Mucosa of rectum (tissue), 2 donors: ENCODE data around the gene TMPRSS9.
"Not testable (repeated sequence)": the region's sequence is repeated elsewhere in the genome, so short reads cannot be mapped to it uniquely, and the experiment has no call there.

Source experiments
- H3K27ac ChIP-seq, 2 donors: one replicate each; pipeline ENCODE4 v1.7.0; 2013; ENCODE audit warnings: inconsistent platforms in 2 of 2, low read depth in 2 of 2, low read length in 2 of 2
- H3K27me3 ChIP-seq, 2 donors: one replicate each; pipeline ENCODE4 v1.7.0; 2013; ENCODE audit warnings: low read length in 2 of 2; ENCODE audit not compliant: control insufficient read depth in 2 of 2, insufficient read depth in 2 of 2
- H3K36me3 ChIP-seq, 2 donors: one replicate each; pipeline ENCODE4 v1.7.0; 2013; ENCODE audit warnings: low read length in 2 of 2; ENCODE audit not compliant: control insufficient read depth in 2 of 2, insufficient read depth in 2 of 2
- H3K4me1 ChIP-seq, 2 donors: one replicate each; pipeline ENCODE4 v1.7.0; 2013; ENCODE audit warnings: low read length in 2 of 2, mild to moderate bottlenecking in 1 of 2; ENCODE audit not compliant: control insufficient read depth in 2 of 2, insufficient read depth in 2 of 2
- H3K4me3 ChIP-seq, 2 donors: one replicate each; pipeline ENCODE4 v1.7.0; 2013; ENCODE audit warnings: low read length in 2 of 2
- H3K9ac ChIP-seq, 2 donors: one replicate each; pipeline ENCODE4 v1.7.0; 2013; ENCODE audit warnings: low read length in 2 of 2, low read depth in 1 of 2, mild to moderate bottlenecking in 1 of 2
- H3K9me3 ChIP-seq, 2 donors: one replicate each; pipeline ENCODE4 v1.7.0; 2013; ENCODE audit warnings: low read length in 2 of 2; ENCODE audit not compliant: control insufficient read depth in 2 of 2
- donor health status: healthy.
- donor health status: Normal muscosa, but diverticular disease.

TMPRSS9 gene

GRCh38 chr19:2411709-2412108 lies 51.6 kb downstream of the TMPRSS9 start:
- Histone ChIP-seq H3K9ac (no peak overlapping the region), H3K36me3 (peaks cover 0 to 1% of the 10 kb centered on the region in 2 donors), H3K4me3 (no peak overlapping the region), H3K9me3 (peaks cover 0 to 3% of the 10 kb centered on the region in 2 donors), H3K27me3 (peaks cover 0 to 3% of the 10 kb centered on the region in 2 donors), H3K27ac (no peak overlapping the region), H3K4me1 (no peaks in the 10 kb centered on the region)

GRCh38 chr19:2412449-2412848 lies 52.4 kb downstream of the TMPRSS9 start:
- Histone ChIP-seq H3K4me3 (no peak overlapping the region), H3K9ac (no peak overlapping the region), H3K27ac (no peak overlapping the region), H3K36me3 (peaks cover 0 to 2% of the 10 kb centered on the region in 2 donors), H3K27me3 (peaks cover 0 to 3% of the 10 kb centered on the region in 2 donors), H3K9me3 (peaks cover 0 to 3% of the 10 kb centered on the region in 2 donors), H3K4me1 (no peaks in the 10 kb centered on the region)

- H3K4me1 ChIP-seq: no peaks in the 10 kb centered on the region
- H3K27ac ChIP-seq: no peak overlapping the region
- H3K9ac ChIP-seq: no peak overlapping the region
- no peak overlapping the region for H3K4me3 ChIP-seq
- H3K36me3 ChIP-seq: peaks cover 0 to 4% of the 10 kb centered on the region in 2 donors
- peaks cover 0 to 3% of the 10 kb centered on the region in 2 donors for H3K27me3 ChIP-seq
- H3K9me3 ChIP-seq: peaks cover 0 to 3% of the 10 kb centered on the region in 2 donors
These were observed 53.1 kb downstream of the TMPRSS9 start for GRCh38 chr19:2413159-2413558.

- Histone ChIP-seq H3K9ac (no peak overlapping the region), H3K4me3 (no peak overlapping the region), H3K9me3 (peaks cover 0 to 3% of the 10 kb centered on the region in 2 donors), H3K36me3 (peaks cover 0 to 4% of the 10 kb centered on the region in 2 donors), H3K27me3 (peaks cover 0 to 3% of the 10 kb centered on the region in 2 donors), H3K4me1 (no peaks in the 10 kb centered on the region), H3K27ac (no peak overlapping the region)
These were observed 53.6 kb downstream of the TMPRSS9 start for GRCh38 chr19:2413629-2414028.

- H3K4me3 ChIP-seq: no peak overlapping the region
- peaks cover 0 to 4% of the 10 kb centered on the region in 2 donors for H3K36me3 ChIP-seq
- no peak overlapping the region for H3K9ac ChIP-seq
- no peaks in the 10 kb centered on the region for H3K9me3 ChIP-seq
- H3K27ac ChIP-seq: no peak overlapping the region
- peaks cover 0 to 3% of the 10 kb centered on the region in 2 donors for H3K27me3 ChIP-seq
- no peaks in the 10 kb centered on the region for H3K4me1 ChIP-seq
These were observed 55.4 kb downstream of the TMPRSS9 start for GRCh38 chr19:2415281-2415972.

GRCh38 chr19:2415973-2416319 lies 55.9 kb downstream of the TMPRSS9 start:
- H3K27me3 ChIP-seq: peaks cover 0 to 3% of the 10 kb centered on the region in 2 donors
- H3K4me3 ChIP-seq: no peak overlapping the region
- H3K9me3 ChIP-seq: no peaks in the 10 kb centered on the region
- no peak overlapping the region for H3K27ac ChIP-seq
- H3K36me3 ChIP-seq: peaks cover 0 to 4% of the 10 kb centered on the region in 2 donors
- H3K4me1 ChIP-seq: no peaks in the 10 kb centered on the region
- no peak overlapping the region for H3K9ac ChIP-seq

GRCh38 chr19:2416321-2417097 lies 56.4 kb downstream of the TMPRSS9 start:
- no peak overlapping the region for H3K4me3 ChIP-seq
- peaks cover 0 to 3% of the 10 kb centered on the region in 2 donors for H3K27me3 ChIP-seq
- H3K4me1 ChIP-seq: no peaks in the 10 kb centered on the region
- H3K36me3 ChIP-seq: peaks cover 0 to 4% of the 10 kb centered on the region in 2 donors
- no peaks in the 10 kb centered on the region for H3K9me3 ChIP-seq
- no peak overlapping the region for H3K9ac ChIP-seq
- H3K27ac ChIP-seq: no peak overlapping the region

- H3K9me3 ChIP-seq, H3K27ac ChIP-seq, H3K9ac ChIP-seq, H3K27me3 ChIP-seq, H3K36me3 ChIP-seq, H3K4me3 ChIP-seq, H3K4me1 ChIP-seq: not testable (repeated sequence)
These were observed 57.4 kb downstream of the TMPRSS9 start for GRCh38 chr19:2417436-2417835.

GRCh38 chr19:2417881-2418406 lies 57.9 kb downstream of the TMPRSS9 start:
- Histone ChIP-seq H3K9ac (no peak overlapping the region), H3K27ac (no peak overlapping the region), H3K9me3 (no peaks in the 10 kb centered on the region), H3K4me1 (no peaks in the 10 kb centered on the region), H3K27me3 (no peaks in the 10 kb centered on the region), H3K36me3 (peaks cover 0 to 4% of the 10 kb centered on the region in 2 donors), H3K4me3 (no peak overlapping the region)

GRCh38 chr19:2419754-2420153 lies 59.7 kb downstream of the TMPRSS9 start:
- peaks cover 0 to 4% of the 10 kb centered on the region in 2 donors for H3K36me3 ChIP-seq
- no peak overlapping the region for H3K27ac ChIP-seq
- H3K27me3 ChIP-seq: no peaks in the 10 kb centered on the region
- no peak overlapping the region for H3K9ac ChIP-seq
- no peak overlapping the region for H3K4me3 ChIP-seq
- H3K4me1 ChIP-seq: no peaks in the 10 kb centered on the region
- no peaks in the 10 kb centered on the region for H3K9me3 ChIP-seq
